Spleen (tissue), 7 donors: ENCODE measurements around the gene UNC119B.

ENCODE experiments used
- CTCF ChIP-seq, 11 experiments: fragments of 200-600 bp in 7 of 11; fragments of 450-650 bp in 4 of 11; sonication (generic) in 4 of 11; IDR thresholded peaks in 8 of 11; conservative IDR thresholded peaks in 3 of 11; 1 replicate in 7 of 11; 2 replicates in 4 of 11; pipeline versions ENCODE4 v1.4.0 to v1.8.0; 2016 to 2021; ENCODE audit warnings: antibody characterized with exemption in 11 of 11, inconsistent platforms in 4 of 11, mild to moderate bottlenecking in 1 of 11
- POLR2AphosphoS5 ChIP-seq, 3 donors: sonication (generic); formaldehyde crosslinking; IDR thresholded peaks; one replicate each; pipeline ENCODE4 v1.5.1; 2017; ENCODE audit warnings: antibody characterized with exemption in 3 of 3
- donor health status: DM: no; HTN: no; CAD: no; lungs with moderate emphysema.
- donor health status: DM: no; HTN: no; CAD: no.
- donor health status: DM: no; HTN: no; CAD: no.

- TF ChIP-seq CTCF (IDR thresholded peaks at IDR 0.05 in 8 of 11, conservative IDR thresholded peaks at IDR 0.05 in 3 of 11) (no peak), POLR2AphosphoS5 (IDR thresholded peaks at IDR 0.05) (no peak)
Observed at GRCh38 chr12:120726510-120726793, 16.2 kb downstream of the UNC119B start.
